Kidney epithelial cell (primary cell): ENCODE data around the gene MEX3C. TPM values are rescaled to one million over a fixed set of nuclear protein-coding genes. Genes with fewer than 3 reads are reported as not detected.

Experiments
- DNase-seq: peaks from one replicate; pipeline ENCODE4 v3.0.0-alpha.2; 2010; ENCODE audit warnings: low read depth
- H3K27me3 ChIP-seq: 2 replicates; pipeline ENCODE4 v1.6.0; 2011; ENCODE audit warnings: low read length; ENCODE audit not compliant: control insufficient read depth, insufficient read depth
- H3K36me3 ChIP-seq: 2 replicates; pipeline ENCODE4 v1.5.1; 2011; ENCODE audit warnings: low read length; ENCODE audit not compliant: control insufficient read depth, insufficient read depth
- H3K4me3 ChIP-seq: 2 replicates; pipeline ENCODE4 v1.5.1; 2011; ENCODE audit warnings: low read depth, mild to moderate bottlenecking, control low read depth, low read length
- CTCF ChIP-seq: IDR thresholded peaks from 2 replicates; pipeline ENCODE4 v1.5.1; 2011; ENCODE audit warnings: mild to moderate bottlenecking, moderate library complexity, low read length, control low read depth, inconsistent platforms; ENCODE audit not compliant: insufficient read depth, poor library complexity, severe bottlenecking
- total RNA-seq: library from RNA; depleted of rRNA; stranded (reverse); fragments of >200 nt; gene quantifications from 2 replicates; pipeline ENCODE4 v1.2.3, GENCODE V29; 2015

Gene MEX3C
- total RNA-seq, 1 donor from 2014 or later, result 60.1 TPM

GRCh38 chr18:51135364-51135763 lies 62.1 kb downstream of the MEX3C start:
- no peak overlapping the region for H3K4me3 ChIP-seq

GRCh38 chr18:51134721-51135120 lies 62.8 kb downstream of the MEX3C start:
- no peaks in the 10 kb centered on the region for H3K27me3 ChIP-seq
- no peak for TF ChIP-seq CTCF
- H3K36me3 ChIP-seq, result no peaks in the 10 kb centered on the region
- no peak overlapping the region for H3K4me3 ChIP-seq
- DNase-seq, result no peak

More at GRCh38 chr18:51135364-51135763, 62.1 kb downstream of the MEX3C start:
- Histone ChIP-seq H3K36me3 (no peaks in the 10 kb centered on the region), H3K27me3 (no peaks in the 10 kb centered on the region)
- no peak for TF ChIP-seq CTCF
- DNase-seq, result no peak

- no peak for TF ChIP-seq CTCF
- no peak for DNase-seq
- H3K27me3 ChIP-seq, result no peaks in the 10 kb centered on the region
- no peak overlapping the region for H3K4me3 ChIP-seq
- no peaks in the 10 kb centered on the region for H3K36me3 ChIP-seq
Observed at GRCh38 chr18:51133580-51134160, 63.8 kb downstream of the MEX3C start.

GRCh38 chr18:51132256-51132935 lies 65.1 kb downstream of the MEX3C start:
- Histone ChIP-seq H3K27me3 (no peaks in the 10 kb centered on the region), H3K4me3 (no peak overlapping the region), H3K36me3 (no peaks in the 10 kb centered on the region)
- no peak for TF ChIP-seq CTCF
- no peak for DNase-seq

GRCh38 chr18:51128533-51128932 lies 68.9 kb downstream of the MEX3C start:
- TF ChIP-seq CTCF, result no peak
- Histone ChIP-seq H3K4me3 (no peak overlapping the region), H3K27me3 (no peaks in the 10 kb centered on the region), H3K36me3 (no peaks in the 10 kb centered on the region)
- no peak for DNase-seq

GRCh38 chr18:51127664-51128063 lies 69.8 kb downstream of the MEX3C start:
- no peaks in the 10 kb centered on the region for H3K27me3 ChIP-seq
- TF ChIP-seq CTCF, result no peak

More at GRCh38 chr18:51127664-51128063, 69.8 kb downstream of the MEX3C start:
- DNase-seq, result no peak
- H3K36me3 ChIP-seq, result no peaks in the 10 kb centered on the region
- H3K4me3 ChIP-seq, result no peak overlapping the region
